Neuronal stem cell (in vitro differentiated cells): ENCODE results near the gene ZNF385B.

Experiments used
- DNase-seq: peaks from one replicate; pipeline ENCODE4 v3.0.0-alpha.2; 2013; ENCODE audit warnings: low spot score
- H2AFZ ChIP-seq: one replicate; pipeline ENCODE4 v1.6.1; 2013; ENCODE audit warnings: mild to moderate bottlenecking, low read length, inconsistent platforms
- H2AK5ac ChIP-seq: 2 replicates; pipeline ENCODE4 v1.6.1; 2013; ENCODE audit warnings: low read depth, mild to moderate bottlenecking, inconsistent platforms, low read length, moderate library complexity, mixed read lengths
- H2BK120ac ChIP-seq: 2 replicates; pipeline ENCODE4 v1.6.1; 2013; ENCODE audit warnings: low read depth, mild to moderate bottlenecking, inconsistent platforms, low read length, moderate library complexity, mixed read lengths
- H2BK12ac ChIP-seq: one replicate; pipeline ENCODE4 v1.6.1; 2013; ENCODE audit warnings: low read length, inconsistent platforms
- H2BK15ac ChIP-seq: 2 replicates; pipeline ENCODE4 v1.6.1; 2013; ENCODE audit warnings: mild to moderate bottlenecking, low read length, inconsistent platforms, mixed read lengths
- H2BK5ac ChIP-seq: one replicate; pipeline ENCODE4 v1.6.1; 2013; ENCODE audit warnings: inconsistent platforms, mild to moderate bottlenecking, low read length, moderate library complexity
- H3K14ac ChIP-seq: one replicate; pipeline ENCODE4 v1.6.1; 2013; ENCODE audit warnings: low read length, inconsistent platforms
- H3K18ac ChIP-seq: 2 replicates; pipeline ENCODE4 v1.6.1; 2013; ENCODE audit warnings: low read length, inconsistent platforms
- H3K23ac ChIP-seq: 2 replicates; pipeline ENCODE4 v1.6.1; 2013; ENCODE audit warnings: low read depth, mild to moderate bottlenecking, mixed read lengths, low read length, inconsistent platforms; ENCODE audit not compliant: poor library complexity
- H3K27ac ChIP-seq: replicated peaks from 3 replicates; pipeline ENCODE4 v1.5.1; 2013; ENCODE audit warnings: low read length, inconsistent platforms
- H3K27me3 ChIP-seq, 3 experiments: 2 replicates each; pipeline ENCODE4 v1.6.1; 2013; ENCODE audit warnings: low read length in 3 of 3, mild to moderate bottlenecking in 2 of 3, inconsistent platforms in 1 of 3, low read depth in 1 of 3, mixed read lengths in 1 of 3, moderate library complexity in 1 of 3; ENCODE audit not compliant: control insufficient read depth in 3 of 3, insufficient read depth in 3 of 3
- H3K36me3 ChIP-seq, 2 donors: replicated peaks in 1 of 2; 2 replicates each; pipeline ENCODE4 v1.6.1; 2013; ENCODE audit warnings: low read length in 2 of 2; ENCODE audit not compliant: control insufficient read depth in 2 of 2, insufficient read depth in 2 of 2
- H3K4ac ChIP-seq: 2 replicates; pipeline ENCODE4 v1.6.1; 2013; ENCODE audit warnings: inconsistent platforms, mild to moderate bottlenecking, low read length, moderate library complexity
- H3K4me1 ChIP-seq, 2 donors: 1 replicate in 1 of 2; 2 replicates in 1 of 2; pipeline ENCODE4 v1.6.1; 2013; ENCODE audit warnings: low read length in 2 of 2, low read depth in 1 of 2; ENCODE audit not compliant: control insufficient read depth in 2 of 2, insufficient read depth in 1 of 2
- H3K4me2 ChIP-seq: one replicate; pipeline ENCODE4 v1.6.1; 2013; ENCODE audit warnings: mild to moderate bottlenecking, low read length, inconsistent platforms; ENCODE audit not compliant: insufficient read depth, poor library complexity, severe bottlenecking
- H3K4me3 ChIP-seq, 2 donors: 2 replicates each; pipeline ENCODE4 v1.5.1; 2013; ENCODE audit warnings: low read length in 2 of 2, mild to moderate bottlenecking in 2 of 2, inconsistent platforms in 1 of 2, moderate library complexity in 1 of 2
- H3K79me1 ChIP-seq: one replicate; pipeline ENCODE4 v1.6.1; 2013; ENCODE audit warnings: low read depth, mild to moderate bottlenecking, inconsistent platforms, low read length, moderate library complexity
- H3K9ac ChIP-seq: one replicate; pipeline ENCODE4 v1.6.1; 2013; ENCODE audit warnings: mild to moderate bottlenecking, low read depth, low read length, inconsistent platforms; ENCODE audit not compliant: poor library complexity
- H3K9me3 ChIP-seq, 2 donors: replicated peaks in 1 of 2; 2 replicates each; pipeline versions ENCODE3 to v1.6.1; 2013; ENCODE audit warnings: low read length in 2 of 2, mild to moderate bottlenecking in 2 of 2, inconsistent platforms in 1 of 2, low read depth in 1 of 2, mixed read lengths in 1 of 2, moderate library complexity in 1 of 2; ENCODE audit not compliant: control insufficient read depth in 2 of 2, insufficient read depth in 1 of 2
- H4K8ac ChIP-seq: one replicate; pipeline ENCODE4 v1.6.1; 2013; ENCODE audit warnings: low read depth, mild to moderate bottlenecking, inconsistent platforms, low read length, moderate library complexity
- H4K91ac ChIP-seq: one replicate; pipeline ENCODE4 v1.6.1; 2013; ENCODE audit warnings: low read length, low read depth, mild to moderate bottlenecking, inconsistent platforms; ENCODE audit not compliant: poor library complexity
- WGBS, 2 donors: extraction: QIAGEN DNeasy Blood & Tissue Kit; methylation state at CpG; one replicate each; pipeline ENCODE4 v1.1.7; 2013; ENCODE audit warnings: missing lambda C conversion rate in 2 of 2, mixed read lengths in 1 of 2; ENCODE audit not compliant: insufficient read length in 2 of 2, insufficient replicate concordance in 1 of 2; ENCODE audit errors: extremely low coverage in 2 of 2; 5-methylcytosine and 5-hydroxymethylcytosine counted together

Gene ZNF385B

DNA sequence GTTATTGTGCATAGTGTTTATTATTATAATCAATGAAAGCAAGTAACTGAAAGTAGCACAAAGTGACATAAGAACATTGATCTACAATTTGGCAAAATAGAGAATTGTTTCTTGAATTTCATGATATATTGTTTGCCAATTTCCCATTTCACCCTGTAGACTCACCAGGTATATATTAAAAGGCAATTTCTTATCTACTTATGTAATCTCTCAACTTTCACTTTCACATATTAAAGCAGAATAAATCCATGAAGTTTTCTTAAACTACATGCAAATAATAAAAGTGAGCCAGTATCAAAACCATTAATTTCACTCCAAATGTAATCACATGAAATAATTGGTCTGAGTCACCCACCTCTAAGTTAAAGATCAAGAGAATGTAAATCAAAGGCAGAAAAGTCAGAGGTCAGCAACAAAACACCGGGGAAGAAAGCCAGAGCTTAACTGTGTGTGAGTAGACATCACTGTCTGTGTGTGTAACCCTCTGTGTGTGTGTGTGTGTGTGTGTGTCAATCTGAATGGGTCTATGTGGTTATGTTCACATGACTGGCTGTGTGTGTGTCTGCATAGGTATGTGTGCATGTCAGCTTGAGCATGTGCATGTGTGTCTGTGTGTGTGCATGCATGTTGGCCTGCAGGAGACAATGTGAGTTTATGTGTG lies 44.1 kb downstream of the ZNF385B start:
- no peak overlapping the region for H3K23ac ChIP-seq

DNA sequence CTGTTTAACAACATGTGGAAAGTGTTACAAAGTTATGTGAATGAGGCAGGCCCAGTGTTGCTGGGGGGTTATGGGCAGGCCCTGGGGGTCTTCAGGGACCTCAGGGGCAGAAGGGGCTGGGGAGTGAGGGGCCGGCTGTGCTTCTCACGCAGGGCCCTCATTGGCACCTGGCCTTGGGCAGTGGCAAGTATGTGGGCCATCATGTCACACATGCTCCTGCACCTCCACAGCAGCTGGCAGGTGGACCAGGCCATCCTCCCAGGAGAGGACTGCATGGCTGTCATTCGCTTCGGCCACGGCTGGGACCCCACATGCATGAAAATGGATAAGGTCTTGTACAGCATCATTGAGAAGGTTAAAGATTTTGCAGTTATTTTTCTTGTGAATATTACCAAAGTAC lies 47.4 kb downstream of the ZNF385B start:
- no peak overlapping the region for H3K4ac ChIP-seq
- no CpG with 5 or more reads among the region's 5 CpGs for WGBS, 2 donors
- no peak overlapping the region for H3K18ac ChIP-seq

More for the DNA sequence above, 44.1 kb downstream of the ZNF385B start:
- Histone ChIP-seq H2AK5ac (no peak overlapping the region), H2BK120ac (no peak overlapping the region), H3K4me3 (no peak overlapping the region), H2BK5ac (no peak overlapping the region), H2BK15ac (no peak overlapping the region), H3K36me3 (peaks cover 0 to 2% of the 10 kb centered on the region in 2 donors), H3K4me2 (no peak overlapping the region), H3K9ac (peak overlapping the region; percentile 51), H4K8ac (no peak overlapping the region), H3K79me1 (peaks cover 2% of the 10 kb centered on the region), H3K18ac (no peak overlapping the region), H3K4me1 (peaks cover 0 to 11% of the 10 kb centered on the region in 2 donors), H3K27me3 (no peaks in the 10 kb centered on the region), H4K91ac (peak overlapping the region; percentile 41), H2AFZ (no peak overlapping the region), H3K27ac (no peak overlapping the region), H3K14ac (no peak overlapping the region), H3K4ac (no peak overlapping the region), H3K9me3 (peaks cover 0 to 2% of the 10 kb centered on the region in 2 donors), H2BK12ac (no peak overlapping the region)
- WGBS, 2 donors: no CpG with 5 or more reads among the region's 1 CpG
- DNase-seq: no peak

DNA sequence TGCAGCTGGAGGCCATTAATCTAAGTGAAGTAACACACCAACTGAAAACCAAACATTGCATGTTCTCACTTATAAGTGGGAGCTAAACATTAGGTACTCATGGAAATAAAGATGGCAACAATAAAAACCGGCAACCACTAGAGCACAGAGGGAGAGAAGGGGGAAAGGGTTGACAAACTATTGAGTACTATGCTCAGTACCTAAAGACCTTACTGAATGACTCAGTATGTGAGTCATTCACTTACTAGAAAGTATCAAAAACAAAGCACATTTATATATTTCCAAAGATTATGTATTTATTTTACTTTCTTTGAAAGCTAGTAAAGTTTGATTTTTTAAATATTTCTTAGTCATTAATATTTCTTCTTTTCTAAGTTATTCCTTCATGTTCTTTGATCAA lies 48.9 kb downstream of the ZNF385B start:
- no peak overlapping the region for H3K18ac ChIP-seq

More for the DNA sequence above, 47.4 kb downstream of the ZNF385B start:
- peaks cover 0 to 3% of the 10 kb centered on the region in 2 donors for H3K36me3 ChIP-seq
- DNase-seq: no peak
- H3K4me1 ChIP-seq: peaks cover 0 to 7% of the 10 kb centered on the region in 2 donors
- no peak overlapping the region for H2BK15ac ChIP-seq
- H3K14ac ChIP-seq: no peak overlapping the region
- H3K9ac ChIP-seq: no peak overlapping the region
- no peak overlapping the region for H3K4me3 ChIP-seq
- no peak overlapping the region for H2AFZ ChIP-seq
- H4K91ac ChIP-seq: no peak overlapping the region
- no peak overlapping the region for H2BK5ac ChIP-seq
- H3K27me3 ChIP-seq: no peaks in the 10 kb centered on the region
- peaks cover 2% of the 10 kb centered on the region for H3K79me1 ChIP-seq
- H2AK5ac ChIP-seq: no peak overlapping the region
- H4K8ac ChIP-seq: no peak overlapping the region
- H3K27ac ChIP-seq: no peak overlapping the region
- no peak overlapping the region for H2BK12ac ChIP-seq
- no peak overlapping the region for H2BK120ac ChIP-seq
- H3K4me2 ChIP-seq: no peak overlapping the region
- H3K23ac ChIP-seq: no peak overlapping the region
- peaks cover 0 to 4% of the 10 kb centered on the region in 2 donors for H3K9me3 ChIP-seq

DNA sequence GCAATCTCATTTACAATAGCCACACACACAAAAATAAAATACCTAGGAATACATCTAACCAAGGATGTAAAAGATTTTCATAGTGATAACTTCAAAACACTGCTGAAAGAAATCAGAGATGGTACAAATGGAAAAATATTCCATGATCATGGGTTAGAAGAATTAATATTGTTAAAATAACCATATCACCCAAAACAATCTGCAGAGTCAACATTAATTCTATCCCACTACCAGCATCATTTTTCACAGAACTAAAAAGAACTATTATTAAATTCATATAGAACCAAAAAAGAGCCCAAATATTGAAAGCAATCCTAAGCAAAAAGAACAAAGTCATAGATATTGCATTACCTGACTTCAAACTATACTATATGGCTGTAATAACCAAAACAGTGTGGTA lies 50.4 kb downstream of the ZNF385B start:
- no peak overlapping the region for H4K91ac ChIP-seq
- H2AK5ac ChIP-seq: no peak overlapping the region
- H3K27ac ChIP-seq: no peak overlapping the region
- no peak overlapping the region for H2BK15ac ChIP-seq
- no peak overlapping the region for H3K14ac ChIP-seq
- H3K18ac ChIP-seq: no peak overlapping the region
- no peak overlapping the region for H3K4ac ChIP-seq
- no peak overlapping the region for H3K9ac ChIP-seq
- no peaks in the 10 kb centered on the region for H3K79me1 ChIP-seq
- no peak for DNase-seq
- H3K27me3 ChIP-seq: no peaks in the 10 kb centered on the region
- no peaks in the 10 kb centered on the region for H3K4me1 ChIP-seq
- H3K23ac ChIP-seq: no peak overlapping the region
- H2BK12ac ChIP-seq: no peak overlapping the region
- H3K9me3 ChIP-seq: peaks cover 0 to 4% of the 10 kb centered on the region in 2 donors
- H2AFZ ChIP-seq: no peak overlapping the region
- H3K4me2 ChIP-seq: no peak overlapping the region
- no peak overlapping the region for H2BK120ac ChIP-seq
- H3K36me3 ChIP-seq: peaks cover 0 to 3% of the 10 kb centered on the region in 2 donors
- H4K8ac ChIP-seq: no peak overlapping the region
- no peak overlapping the region for H2BK5ac ChIP-seq
- H3K4me3 ChIP-seq: no peak overlapping the region

More for the DNA sequence above, 48.9 kb downstream of the ZNF385B start:
- Histone ChIP-seq H2AFZ (no peak overlapping the region), H2BK12ac (no peak overlapping the region), H3K4me2 (no peak overlapping the region), H3K4ac (no peak overlapping the region), H3K4me1 (peaks cover 0 to under 1% of the 10 kb centered on the region in 2 donors), H3K9ac (no peak overlapping the region), H4K91ac (no peak overlapping the region), H3K4me3 (no peak overlapping the region), H3K36me3 (peaks cover 0 to 3% of the 10 kb centered on the region in 2 donors), H4K8ac (no peak overlapping the region), H3K9me3 (peaks cover 0 to 4% of the 10 kb centered on the region in 2 donors), H2BK120ac (no peak overlapping the region), H3K27me3 (no peaks in the 10 kb centered on the region), H2AK5ac (no peak overlapping the region), H3K14ac (no peak overlapping the region), H3K79me1 (peaks cover under 1% of the 10 kb centered on the region), H2BK15ac (no peak overlapping the region), H2BK5ac (no peak overlapping the region), H3K23ac (no peak overlapping the region), H3K27ac (no peak overlapping the region)
- WGBS, 2 donors: no CpG with 5 or more reads among the region's 1 CpG
- DNase-seq: no peak
